ENCODE measurements around the gene ARRDC5.

- TF ChIP-seq SIN3A (IDR thresholded peaks at IDR 0.05; ENCODE audit: borderline replicate concordance, insufficient read depth, low read length) (no peak), POLR2AphosphoS5 (IDR thresholded peaks at IDR 0.05; ENCODE audit: low read depth, low read length) (no peak), TAF1 (IDR thresholded peaks at IDR 0.05; ENCODE audit: borderline replicate concordance, insufficient read depth, low read length) (no peak), FOXP2 (optimal IDR thresholded peaks at IDR 0.05; ENCODE audit: borderline replicate concordance, extremely low read depth, extremely low read length, insufficient read depth) (no peak)
- TF ChIP-seq, protein P1, sequence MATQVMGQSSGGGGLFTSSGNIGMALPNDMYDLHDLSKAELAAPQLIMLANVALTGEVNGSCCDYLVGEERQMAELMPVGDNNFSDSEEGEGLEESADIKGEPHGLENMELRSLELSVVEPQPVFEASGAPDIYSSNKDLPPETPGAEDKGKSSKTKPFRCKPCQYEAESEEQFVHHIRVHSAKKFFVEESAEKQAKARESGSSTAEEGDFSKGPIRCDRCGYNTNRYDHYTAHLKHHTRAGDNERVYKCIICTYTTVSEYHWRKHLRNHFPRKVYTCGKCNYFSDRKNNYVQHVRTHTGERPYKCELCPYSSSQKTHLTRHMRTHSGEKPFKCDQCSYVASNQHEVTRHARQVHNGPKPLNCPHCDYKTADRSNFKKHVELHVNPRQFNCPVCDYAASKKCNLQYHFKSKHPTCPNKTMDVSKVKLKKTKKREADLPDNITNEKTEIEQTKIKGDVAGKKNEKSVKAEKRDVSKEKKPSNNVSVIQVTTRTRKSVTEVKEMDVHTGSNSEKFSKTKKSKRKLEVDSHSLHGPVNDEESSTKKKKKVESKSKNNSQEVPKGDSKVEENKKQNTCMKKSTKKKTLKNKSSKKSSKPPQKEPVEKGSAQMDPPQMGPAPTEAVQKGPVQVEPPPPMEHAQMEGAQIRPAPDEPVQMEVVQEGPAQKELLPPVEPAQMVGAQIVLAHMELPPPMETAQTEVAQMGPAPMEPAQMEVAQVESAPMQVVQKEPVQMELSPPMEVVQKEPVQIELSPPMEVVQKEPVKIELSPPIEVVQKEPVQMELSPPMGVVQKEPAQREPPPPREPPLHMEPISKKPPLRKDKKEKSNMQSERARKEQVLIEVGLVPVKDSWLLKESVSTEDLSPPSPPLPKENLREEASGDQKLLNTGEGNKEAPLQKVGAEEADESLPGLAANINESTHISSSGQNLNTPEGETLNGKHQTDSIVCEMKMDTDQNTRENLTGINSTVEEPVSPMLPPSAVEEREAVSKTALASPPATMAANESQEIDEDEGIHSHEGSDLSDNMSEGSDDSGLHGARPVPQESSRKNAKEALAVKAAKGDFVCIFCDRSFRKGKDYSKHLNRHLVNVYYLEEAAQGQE (IDR thresholded peaks at IDR 0.05; ENCODE audit: insufficient read depth in 1 of 2, low read depth in 2 of 2, low read length in 2 of 2), result no peak
Measured at GRCh38 chr19:4843647-4843965, 59.1 kb downstream of the ARRDC5 start.

Measured in PFSK-1 (cell line).